GM19043 (cell line): ENCODE results near the gene ZNF423.

Experiments used
- ATAC-seq: cut with Tn5 transposase; IDR thresholded peaks from one replicate; pipeline ENCODE4 v1.9.1; 2021; ENCODE audit warnings: low read depth; ENCODE audit not compliant: unreplicated experiment

ZNF423 gene

DNA sequence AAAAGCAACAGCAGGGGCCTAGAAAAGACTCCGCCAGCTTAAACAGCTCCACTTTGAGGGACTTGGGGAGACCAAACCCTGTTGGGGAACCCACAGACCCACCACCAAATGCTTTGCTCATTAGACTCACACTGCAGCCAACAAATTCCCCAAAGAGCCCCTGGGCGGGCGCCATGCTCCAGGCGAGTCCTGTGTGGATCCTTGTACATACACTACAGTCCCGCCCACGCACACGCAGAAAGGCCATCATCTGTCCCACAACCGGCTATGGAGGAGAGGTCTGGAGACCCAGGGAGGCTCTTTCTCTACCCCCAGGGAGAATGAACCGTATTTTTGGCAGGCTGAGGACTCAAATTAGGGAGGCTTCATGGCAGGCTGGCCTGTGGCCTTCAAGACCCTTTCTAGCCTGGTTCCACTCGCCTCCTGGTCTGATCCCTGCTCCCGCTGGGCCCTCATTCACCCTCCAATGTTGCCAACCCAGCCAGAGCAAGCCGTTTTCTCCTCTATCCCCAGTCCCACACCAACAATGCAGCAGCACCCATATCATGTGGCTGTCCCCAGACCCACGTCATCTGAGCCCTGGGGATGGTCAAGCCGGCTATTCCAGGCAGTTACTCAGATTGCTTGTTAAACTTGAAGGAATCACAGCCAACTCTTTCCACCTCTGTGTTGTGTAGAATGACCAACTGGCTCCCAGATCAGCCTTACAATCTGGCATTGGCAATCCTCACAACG lies 27.2 kb downstream of the ZNF423 start:
- ATAC-seq, result no peak

GRCh38 chr16:49827805-49828438 lies 28.0 kb downstream of the ZNF423 start:
- ATAC-seq, result no peak

DNA sequence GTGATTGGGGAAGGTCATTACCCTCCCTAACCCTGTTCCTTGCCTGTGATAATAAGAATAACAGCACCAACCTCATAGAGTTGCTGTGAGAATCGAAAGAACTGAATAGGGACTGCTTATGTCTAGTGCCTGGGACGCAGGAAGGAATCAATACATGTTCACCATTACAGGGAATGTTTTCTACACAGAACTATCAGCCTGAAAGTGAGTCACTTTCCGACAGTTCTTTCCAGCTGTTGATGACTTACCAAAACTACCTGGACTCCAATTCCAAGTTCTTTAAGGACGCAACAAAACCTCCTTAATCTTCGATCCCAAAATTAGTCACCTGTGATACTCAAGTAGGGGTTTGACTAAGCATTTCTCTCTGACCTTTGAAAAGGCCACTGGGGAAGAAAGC lies 29.4 kb downstream of the ZNF423 start:
- no peak for ATAC-seq

DNA sequence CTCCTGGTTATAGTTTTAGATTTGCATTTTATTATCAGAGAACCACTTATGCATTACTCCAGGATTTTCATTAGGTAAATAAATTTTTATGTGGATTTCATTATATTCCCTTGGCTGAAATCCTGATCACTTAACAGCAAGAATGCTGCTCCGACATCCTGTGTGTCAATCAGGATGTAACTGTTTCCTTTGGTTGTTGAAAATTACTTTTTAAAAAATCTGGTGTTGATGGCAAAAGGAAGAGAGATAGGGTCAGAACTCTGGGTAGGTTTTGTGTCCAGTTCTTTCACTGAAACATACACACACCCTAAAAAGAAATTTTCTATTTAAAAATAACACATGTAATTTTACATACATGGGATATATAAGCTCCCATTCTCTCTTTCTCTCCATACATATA lies 30.9 kb downstream of the ZNF423 start:
- no peak for ATAC-seq

DNA sequence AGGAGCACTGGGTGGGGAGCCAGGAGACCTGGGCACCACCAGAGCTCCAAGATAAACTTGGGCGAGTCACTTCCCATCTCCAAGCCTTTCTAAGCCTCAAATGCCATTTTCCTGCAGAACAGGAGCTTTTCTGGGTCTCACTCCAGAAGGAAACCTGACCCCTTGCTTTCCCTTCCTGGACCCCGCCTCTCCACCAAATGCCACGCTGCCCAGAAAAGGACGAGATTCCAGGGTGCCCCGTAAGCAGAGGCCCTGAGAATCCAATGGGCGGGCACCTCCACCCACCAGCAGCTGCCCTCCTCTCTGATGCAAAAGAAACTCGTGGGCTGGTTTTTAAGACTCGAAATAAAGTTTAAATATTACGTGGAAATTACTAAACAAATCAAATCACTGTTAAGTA lies 31.3 kb downstream of the ZNF423 start:
- ATAC-seq, result no peak

DNA sequence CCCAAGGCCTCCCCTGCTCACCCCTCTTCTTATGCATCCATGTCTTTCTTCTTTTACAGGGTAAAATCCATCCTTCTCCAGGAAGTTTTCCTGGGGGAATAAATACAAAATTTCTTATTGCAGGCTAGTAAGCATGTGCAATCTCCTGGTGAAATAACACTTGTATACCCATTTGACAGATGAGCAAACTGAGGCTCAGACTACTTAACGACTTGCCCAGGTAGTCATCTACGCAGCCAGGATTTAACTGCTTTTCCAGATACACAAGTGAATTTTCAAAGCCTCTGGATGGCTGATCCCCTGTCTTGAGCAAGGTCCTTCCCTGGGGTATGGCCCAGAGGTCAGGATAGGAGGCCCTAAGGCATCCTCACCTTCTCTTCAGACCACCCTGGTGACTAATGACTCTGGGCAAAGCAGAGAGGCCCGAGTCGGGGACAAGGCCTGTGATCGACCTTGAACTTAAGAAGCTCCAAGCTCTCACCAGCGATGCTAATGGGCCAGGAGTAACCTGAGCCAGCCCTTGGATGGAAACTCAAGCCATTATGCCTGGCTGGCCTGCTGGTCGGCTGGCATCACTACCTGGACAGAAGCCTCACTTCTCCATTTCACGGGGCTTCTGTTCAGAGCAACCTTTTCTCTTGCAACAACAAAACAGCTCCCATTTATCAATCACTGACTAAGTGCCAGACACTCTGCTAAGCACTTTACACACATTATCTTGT lies 33.1 kb downstream of the ZNF423 start:
- no peak for ATAC-seq

GRCh38 chr16:49821614-49822282 lies 34.2 kb downstream of the ZNF423 start:
- no peak for ATAC-seq

DNA sequence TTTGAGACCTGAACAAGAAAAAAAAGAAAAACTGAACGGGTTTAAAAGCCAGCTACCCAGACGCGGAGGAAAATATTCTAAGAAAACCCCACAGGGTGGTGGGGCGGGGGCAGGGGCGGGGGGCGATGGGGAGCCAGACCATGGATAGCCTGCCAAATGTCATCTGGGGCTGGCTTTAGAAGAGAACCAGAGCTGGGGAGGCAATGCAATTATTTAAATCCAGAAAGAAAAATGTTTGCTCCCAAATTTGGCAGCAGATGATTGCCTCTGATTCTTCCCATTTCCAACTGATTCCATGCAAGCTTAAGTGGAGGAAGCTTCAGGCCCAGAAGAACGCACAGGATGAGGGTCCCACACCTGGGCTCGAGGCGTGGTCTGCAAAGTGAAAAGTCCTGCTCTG lies 34.8 kb downstream of the ZNF423 start:
- ATAC-seq, result no peak

- no peak for ATAC-seq
Observed at GRCh38 chr16:49817754-49818507, 38.0 kb downstream of the ZNF423 start.

DNA sequence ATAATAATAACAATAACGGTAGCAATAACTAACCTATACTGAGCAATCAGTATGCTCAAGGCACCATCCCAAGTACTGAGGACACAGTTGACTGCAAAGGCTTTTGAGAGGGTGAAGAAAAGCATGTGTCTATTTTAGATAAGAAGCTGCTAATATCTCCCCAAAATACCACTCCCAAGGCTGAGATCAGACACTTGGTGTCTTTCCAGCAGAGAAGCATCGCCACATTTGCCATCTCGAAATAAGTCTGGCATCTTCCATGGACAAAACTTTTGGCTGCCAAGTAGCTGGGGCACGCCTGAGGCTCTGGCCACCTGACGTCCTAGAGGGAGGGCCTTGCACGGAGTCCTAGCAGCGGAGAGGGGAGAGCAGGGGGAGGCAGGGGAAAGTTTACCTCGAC lies 39.0 kb downstream of the ZNF423 start:
- ATAC-seq, result no peak

- ATAC-seq, result no peak
Observed at GRCh38 chr16:49811644-49812334, 44.1 kb downstream of the ZNF423 start.

DNA sequence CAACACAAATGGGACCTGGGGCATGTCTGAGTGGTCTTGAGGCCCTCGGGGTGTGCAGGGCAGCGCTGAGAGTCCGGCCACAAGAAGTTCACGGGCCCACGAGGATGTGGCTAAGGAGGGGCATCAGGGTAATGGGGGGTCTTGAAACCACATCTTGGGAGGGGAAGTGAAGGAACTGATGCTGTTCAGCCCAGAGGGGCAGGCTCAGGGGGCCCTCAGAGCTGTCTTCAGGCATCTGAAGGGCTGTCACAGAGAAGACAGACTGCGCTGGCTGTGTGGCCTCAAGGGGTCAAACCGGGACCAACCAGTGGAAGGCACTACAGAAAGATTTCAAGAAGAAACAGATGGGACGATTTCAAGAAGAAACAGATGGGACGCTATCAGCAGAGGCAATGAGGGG lies 45.1 kb downstream of the ZNF423 start:
- ATAC-seq, result no peak

DNA sequence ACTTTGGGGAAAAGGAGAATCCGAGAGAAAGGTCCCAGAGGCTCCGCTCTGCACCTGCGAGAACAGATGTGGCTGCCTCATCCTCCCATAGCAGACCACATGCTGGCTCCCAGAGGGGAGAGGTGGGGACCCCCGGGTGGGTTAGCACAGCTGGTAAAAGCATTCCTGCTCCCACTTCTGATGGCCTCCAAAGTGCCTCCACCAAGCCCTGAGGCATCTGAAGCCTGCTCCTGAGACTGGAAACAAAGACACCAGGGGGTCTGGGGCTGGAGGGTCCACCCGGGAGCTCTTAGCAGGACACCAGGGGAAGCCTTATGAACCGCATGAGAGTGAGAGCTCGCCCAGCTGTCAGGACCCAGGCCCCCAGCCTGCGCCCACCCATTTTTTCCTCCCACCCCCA lies 46.4 kb downstream of the ZNF423 start:
- no peak for ATAC-seq

DNA sequence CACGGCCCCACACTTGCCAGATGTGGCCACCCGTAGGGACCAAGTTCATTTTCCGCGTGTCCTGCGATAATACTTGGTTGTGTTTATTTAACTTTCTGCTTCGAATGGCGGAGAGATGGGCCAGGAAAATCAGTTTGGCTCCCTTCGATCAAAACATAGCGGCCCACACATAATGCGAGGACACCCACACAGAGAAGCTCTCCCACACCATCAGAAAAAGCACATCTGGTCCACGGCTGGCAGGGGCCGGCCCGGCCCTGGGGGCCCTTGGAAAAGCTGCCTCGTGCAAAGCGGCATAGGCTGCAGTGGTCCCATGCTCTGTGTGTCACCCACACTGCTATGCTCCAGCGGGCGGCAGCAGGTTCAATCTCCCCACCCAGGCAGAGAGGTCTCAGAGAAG lies 46.9 kb downstream of the ZNF423 start:
- no peak for ATAC-seq

DNA sequence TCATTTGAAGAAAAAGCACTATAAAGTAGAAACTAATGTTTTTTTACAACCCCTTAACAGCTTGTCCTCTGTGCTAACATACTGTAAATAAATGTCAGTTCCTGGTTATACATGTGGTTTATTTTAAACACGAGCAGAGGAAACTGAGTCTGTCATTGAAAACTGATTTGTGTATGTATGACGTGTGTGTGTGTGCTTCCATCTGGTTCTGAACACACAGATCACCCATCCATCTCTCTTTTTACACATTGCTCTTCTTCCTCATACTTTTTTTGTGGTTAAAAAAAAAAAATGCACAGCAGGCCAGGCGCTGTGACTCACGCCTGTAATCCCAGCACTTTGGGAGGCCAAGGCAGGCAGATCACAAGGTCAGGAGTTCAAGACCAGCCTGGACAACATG lies 49.5 kb downstream of the ZNF423 start:
- ATAC-seq, result no peak

- ATAC-seq, result no peak
Observed at GRCh38 chr16:49801290-49801689, 54.6 kb downstream of the ZNF423 start.

DNA sequence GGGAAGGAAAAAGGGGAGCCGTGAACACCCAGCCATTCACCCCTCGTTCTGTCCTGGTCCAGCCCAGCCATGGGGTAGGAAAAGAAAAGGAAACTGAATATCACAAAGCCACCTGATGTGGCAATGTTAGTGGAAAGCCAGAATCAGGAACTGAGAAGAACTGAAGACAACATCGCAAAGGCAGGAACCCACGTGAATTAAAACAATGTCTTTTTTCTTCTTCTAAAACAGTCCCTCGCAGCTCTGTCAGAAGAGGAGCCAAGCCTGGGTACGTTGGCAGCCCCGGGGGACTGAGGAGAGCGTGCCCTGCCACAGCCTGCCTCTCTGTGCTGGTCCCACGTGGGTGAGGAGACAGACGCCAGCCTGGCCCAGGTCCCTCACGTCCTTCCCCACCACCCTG lies 55.0 kb downstream of the ZNF423 start:
- no peak for ATAC-seq

GRCh38 chr16:49800441-49800840 lies 55.5 kb downstream of the ZNF423 start:
- no peak for ATAC-seq

DNA sequence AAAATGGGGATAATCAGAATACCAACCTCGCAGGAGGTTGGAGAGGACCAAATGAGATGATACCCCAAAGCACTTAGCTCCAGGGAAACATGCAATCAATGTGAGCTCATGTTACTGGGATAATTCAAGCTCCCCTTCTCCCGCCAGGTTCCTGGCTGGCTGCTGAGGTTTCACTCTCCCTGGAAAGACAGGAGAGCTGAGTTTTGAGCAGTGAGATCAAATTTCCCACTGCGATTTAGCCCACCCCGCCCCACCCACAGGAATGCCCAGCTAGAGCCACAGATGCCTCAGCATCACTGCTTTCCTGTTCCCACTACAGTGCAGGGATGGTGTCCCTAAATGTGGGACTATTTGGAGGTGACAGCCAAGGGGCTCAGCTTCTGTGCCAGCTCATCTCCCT lies 56.7 kb downstream of the ZNF423 start:
- no peak for ATAC-seq

DNA sequence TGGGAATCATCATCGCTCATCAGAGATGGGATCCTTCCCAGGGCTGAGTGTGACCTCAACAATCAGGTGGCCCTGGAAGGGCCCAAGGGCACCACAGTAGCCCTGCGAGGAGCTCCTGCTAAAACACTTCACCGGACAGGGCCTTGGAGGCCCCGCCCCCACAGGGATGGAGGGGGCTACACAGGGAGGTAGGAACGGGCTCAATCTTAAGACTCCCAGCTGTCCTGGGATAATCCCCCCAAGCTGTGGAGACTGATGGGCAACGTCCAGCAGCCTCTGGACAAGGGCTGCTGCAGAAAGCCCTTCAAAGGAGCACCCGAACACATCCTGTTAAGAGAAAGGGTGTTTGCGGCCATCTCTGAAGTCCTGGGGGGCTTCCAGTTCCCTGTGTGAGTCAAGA lies 60.4 kb downstream of the ZNF423 start:
- no peak for ATAC-seq
